ENCODE measurements around the gene FCRLB.
"Not testable (repeated sequence)": the region's sequence is repeated elsewhere in the genome, so short reads cannot be mapped to it uniquely, and the experiment has no call there.

The FCRLB gene

DNA sequence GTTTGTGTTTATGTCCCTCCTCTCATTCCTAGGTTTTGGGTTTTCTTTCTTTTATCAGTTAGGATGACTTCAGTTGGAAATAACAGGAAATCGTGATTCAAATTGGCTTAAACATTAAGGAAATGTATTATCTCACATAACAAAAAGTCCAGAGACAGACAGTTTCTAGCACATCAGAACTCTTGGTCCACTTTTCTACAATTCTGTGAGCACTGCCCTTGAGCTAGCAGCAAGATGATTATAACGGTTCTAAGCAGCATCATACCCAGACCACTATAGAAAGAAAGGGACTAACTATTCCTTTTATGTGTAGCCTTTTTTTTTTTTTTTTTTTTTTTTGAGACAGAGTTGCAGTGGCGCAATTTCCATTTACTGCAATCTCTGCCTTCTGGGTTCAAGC is 39.5 kb upstream of the FCRLB start:
- Histone ChIP-seq H3K9me2 (replicated peaks; ENCODE audit: insufficient read depth, low read length) (no peaks in the 10 kb centered on the region), H3K36me3 (ENCODE audit: low read length) (no peaks in the 10 kb centered on the region), H3K4me3 (ENCODE audit: insufficient read depth, low read length, poor library complexity, severe bottlenecking) (no peak overlapping the region), H3K9ac (ENCODE audit: low read length) (no peak overlapping the region), H2AFZ (ENCODE audit: low read depth, low read length, severe bottlenecking) (no peak overlapping the region), H3K4me2 (ENCODE audit: low read depth, low read length, poor library complexity, severe bottlenecking) (no peak overlapping the region), H4K20me1 (ENCODE audit: low read depth, low read length) (no peaks in the 10 kb centered on the region), H3K27ac (ENCODE audit: low read depth, low read length) (no peak overlapping the region), H3K9me3 (ENCODE audit: insufficient read depth, low read length) (no peaks in the 10 kb centered on the region), H3K79me2 (ENCODE audit: insufficient read depth, low read length) (no peaks in the 10 kb centered on the region), H3F3A (ENCODE audit: insufficient read depth) (no peaks in the 10 kb centered on the region), H3K27me3 (ENCODE audit: low read length) (no peaks in the 10 kb centered on the region)
- TF ChIP-seq EZH2phosphoT487 (conservative IDR thresholded peaks at IDR 0.05; ENCODE audit: low read length): no peak
- TF ChIP-seq, protein P1, sequence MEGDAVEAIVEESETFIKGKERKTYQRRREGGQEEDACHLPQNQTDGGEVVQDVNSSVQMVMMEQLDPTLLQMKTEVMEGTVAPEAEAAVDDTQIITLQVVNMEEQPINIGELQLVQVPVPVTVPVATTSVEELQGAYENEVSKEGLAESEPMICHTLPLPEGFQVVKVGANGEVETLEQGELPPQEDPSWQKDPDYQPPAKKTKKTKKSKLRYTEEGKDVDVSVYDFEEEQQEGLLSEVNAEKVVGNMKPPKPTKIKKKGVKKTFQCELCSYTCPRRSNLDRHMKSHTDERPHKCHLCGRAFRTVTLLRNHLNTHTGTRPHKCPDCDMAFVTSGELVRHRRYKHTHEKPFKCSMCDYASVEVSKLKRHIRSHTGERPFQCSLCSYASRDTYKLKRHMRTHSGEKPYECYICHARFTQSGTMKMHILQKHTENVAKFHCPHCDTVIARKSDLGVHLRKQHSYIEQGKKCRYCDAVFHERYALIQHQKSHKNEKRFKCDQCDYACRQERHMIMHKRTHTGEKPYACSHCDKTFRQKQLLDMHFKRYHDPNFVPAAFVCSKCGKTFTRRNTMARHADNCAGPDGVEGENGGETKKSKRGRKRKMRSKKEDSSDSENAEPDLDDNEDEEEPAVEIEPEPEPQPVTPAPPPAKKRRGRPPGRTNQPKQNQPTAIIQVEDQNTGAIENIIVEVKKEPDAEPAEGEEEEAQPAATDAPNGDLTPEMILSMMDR (IDR thresholded peaks at IDR 0.05; ENCODE audit: insufficient read depth, low read length, poor library complexity, severe bottlenecking): no peak

DNA sequence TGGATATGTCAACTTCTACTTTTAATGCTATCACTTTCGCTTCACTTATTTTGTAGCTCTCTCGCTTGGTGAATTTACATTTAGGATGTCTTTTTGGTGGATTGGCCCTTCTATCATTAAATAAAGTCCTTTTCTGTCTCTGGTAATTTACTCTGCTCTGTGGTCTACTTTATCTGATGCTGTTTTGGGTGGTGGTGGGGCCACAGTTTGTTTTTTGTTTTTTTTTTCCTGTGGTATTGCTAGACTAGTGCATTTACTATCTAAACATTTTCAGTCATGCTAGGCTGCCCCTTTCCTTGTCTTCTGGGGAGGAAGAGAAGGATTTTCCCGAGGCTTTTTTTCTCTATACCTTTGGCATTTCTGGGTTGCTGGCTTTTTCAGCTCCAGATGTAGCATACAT is 32.4 kb upstream of the FCRLB start:
- Histone ChIP-seq H3K4me3 (ENCODE audit: insufficient read depth, low read length, poor library complexity, severe bottlenecking) (no peak overlapping the region), H3F3A (ENCODE audit: insufficient read depth) (no peaks in the 10 kb centered on the region), H3K27ac (ENCODE audit: low read depth, low read length) (no peak overlapping the region), H3K9ac (ENCODE audit: low read length) (no peak overlapping the region), H3K36me3 (ENCODE audit: low read length) (no peaks in the 10 kb centered on the region), H3K27me3 (ENCODE audit: low read length) (no peaks in the 10 kb centered on the region), H3K4me2 (ENCODE audit: low read depth, low read length, poor library complexity, severe bottlenecking) (no peak overlapping the region), H2AFZ (ENCODE audit: low read depth, low read length, severe bottlenecking) (no peak overlapping the region), H3K79me2 (ENCODE audit: insufficient read depth, low read length) (no peaks in the 10 kb centered on the region), H3K9me2 (replicated peaks; ENCODE audit: insufficient read depth, low read length) (no peaks in the 10 kb centered on the region), H4K20me1 (ENCODE audit: low read depth, low read length) (no peaks in the 10 kb centered on the region), H3K9me3 (ENCODE audit: insufficient read depth, low read length) (no peaks in the 10 kb centered on the region)
- no peak for TF ChIP-seq EZH2phosphoT487 (conservative IDR thresholded peaks at IDR 0.05; ENCODE audit: low read length)

DNA sequence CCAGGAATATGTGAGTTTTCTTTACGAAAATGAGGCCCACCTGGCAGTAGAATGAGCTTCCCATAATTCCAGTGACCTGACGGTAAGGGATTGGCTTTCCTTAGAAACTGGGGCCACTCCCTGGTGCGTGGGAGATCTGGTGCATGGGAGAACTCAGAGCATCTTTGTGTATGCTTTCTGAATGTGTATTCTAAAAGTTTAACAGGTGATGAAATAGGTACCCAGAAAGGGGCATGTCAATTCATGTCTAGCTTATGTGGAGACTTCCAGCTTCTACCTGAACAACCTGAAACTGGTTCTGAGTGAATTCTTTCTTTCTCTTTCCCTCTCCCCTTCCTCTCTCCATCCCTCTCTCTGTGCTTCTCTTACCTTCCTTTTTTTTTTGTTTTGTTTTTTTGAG is 29.5 kb upstream of the FCRLB start:
- Histone ChIP-seq H2AFZ (ENCODE audit: low read depth, low read length, severe bottlenecking) (no peak overlapping the region), H3K27me3 (ENCODE audit: low read length) (no peaks in the 10 kb centered on the region), H3K27ac (ENCODE audit: low read depth, low read length) (no peak overlapping the region)

DNA sequence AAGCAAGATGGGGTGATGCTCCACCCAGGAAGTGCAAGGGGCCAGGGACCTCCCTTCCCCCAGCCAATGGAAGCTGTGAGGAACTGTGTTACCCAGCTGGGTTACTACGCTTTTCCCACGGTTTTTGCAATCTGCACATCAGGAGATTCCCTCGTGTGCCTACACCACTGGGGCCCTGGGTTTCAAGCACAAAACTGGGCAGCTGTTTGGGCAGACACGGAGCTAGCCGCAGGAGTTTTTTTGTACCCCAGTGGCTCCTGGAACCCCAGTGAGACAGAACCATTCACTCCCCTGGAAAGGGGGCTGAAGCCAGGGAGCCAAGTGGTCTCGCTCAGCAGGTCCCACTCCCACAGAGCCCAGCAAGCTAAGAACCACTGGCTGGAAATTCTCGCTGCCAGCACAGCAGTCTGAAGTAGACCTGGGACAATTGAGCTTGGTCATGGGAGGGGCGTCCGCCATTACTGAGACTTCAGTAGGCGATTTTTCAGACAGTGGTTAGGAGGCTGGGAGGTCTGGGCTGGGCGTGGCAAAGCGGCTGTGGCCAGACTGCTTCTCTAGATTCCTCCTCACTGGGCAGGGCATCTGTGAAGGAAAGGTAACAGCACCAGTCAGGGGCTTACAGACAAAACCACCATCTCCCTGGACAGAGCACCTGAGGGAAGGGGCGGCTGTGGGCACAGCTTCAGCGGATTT is 28.2 kb upstream of the FCRLB start:
- not testable (repeated sequence) for H3K9ac ChIP-seq (ENCODE audit: low read length); H3K27ac ChIP-seq (ENCODE audit: low read depth, low read length); H3K9me3 ChIP-seq (ENCODE audit: insufficient read depth, low read length); H3F3A ChIP-seq (ENCODE audit: insufficient read depth); H4K20me1 ChIP-seq (ENCODE audit: low read depth, low read length); H3K27me3 ChIP-seq (ENCODE audit: low read length); H3K4me2 ChIP-seq (ENCODE audit: low read depth, low read length, poor library complexity, severe bottlenecking); H2AFZ ChIP-seq (ENCODE audit: low read depth, low read length, severe bottlenecking); H3K9me2 ChIP-seq (replicated peaks; ENCODE audit: insufficient read depth, low read length); H3K4me3 ChIP-seq (ENCODE audit: insufficient read depth, low read length, poor library complexity, severe bottlenecking); H3K36me3 ChIP-seq (ENCODE audit: low read length); H3K79me2 ChIP-seq (ENCODE audit: insufficient read depth, low read length)

More for the DNA sequence above, 29.5 kb upstream of the FCRLB start:
- Histone ChIP-seq H3F3A (ENCODE audit: insufficient read depth) (no peaks in the 10 kb centered on the region), H3K4me2 (ENCODE audit: low read depth, low read length, poor library complexity, severe bottlenecking) (no peak overlapping the region), H3K79me2 (ENCODE audit: insufficient read depth, low read length) (no peaks in the 10 kb centered on the region), H3K4me3 (ENCODE audit: insufficient read depth, low read length, poor library complexity, severe bottlenecking) (no peak overlapping the region), H3K36me3 (ENCODE audit: low read length) (no peaks in the 10 kb centered on the region), H3K9ac (ENCODE audit: low read length) (no peak overlapping the region), H3K9me2 (replicated peaks; ENCODE audit: insufficient read depth, low read length) (no peaks in the 10 kb centered on the region), H3K9me3 (ENCODE audit: insufficient read depth, low read length) (no peaks in the 10 kb centered on the region), H4K20me1 (ENCODE audit: low read depth, low read length) (no peaks in the 10 kb centered on the region)
- TF ChIP-seq, protein P1 (IDR thresholded peaks at IDR 0.05; ENCODE audit: insufficient read depth, low read length, poor library complexity, severe bottlenecking): no peak
- TF ChIP-seq EZH2phosphoT487 (conservative IDR thresholded peaks at IDR 0.05; ENCODE audit: low read length): no peak

DNA sequence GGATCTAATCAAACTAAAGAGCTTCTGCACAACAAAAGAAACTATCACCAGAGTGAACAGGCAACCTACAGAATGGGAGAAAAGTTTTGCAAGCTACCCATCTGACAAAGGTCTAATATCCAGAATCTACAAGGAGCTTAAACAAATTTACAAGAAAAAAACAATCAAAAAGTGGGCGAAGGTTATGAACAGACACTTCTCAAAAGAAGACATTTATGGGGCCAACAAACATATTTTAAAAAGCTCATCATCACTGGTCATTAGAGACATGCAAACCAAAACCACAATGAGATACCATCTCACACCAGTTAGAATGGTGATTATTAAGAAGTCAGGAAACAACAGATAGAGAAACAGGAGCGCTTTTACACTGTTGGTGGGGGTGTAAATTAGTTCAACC is 23.0 kb upstream of the FCRLB start:
- not testable (repeated sequence) for H2AFZ ChIP-seq (ENCODE audit: low read depth, low read length, severe bottlenecking); H3K4me2 ChIP-seq (ENCODE audit: low read depth, low read length, poor library complexity, severe bottlenecking); H3F3A ChIP-seq (ENCODE audit: insufficient read depth); H3K9me3 ChIP-seq (ENCODE audit: insufficient read depth, low read length); H3K79me2 ChIP-seq (ENCODE audit: insufficient read depth, low read length); H3K27me3 ChIP-seq (ENCODE audit: low read length); H3K4me3 ChIP-seq (ENCODE audit: insufficient read depth, low read length, poor library complexity, severe bottlenecking); H3K9ac ChIP-seq (ENCODE audit: low read length); H3K9me2 ChIP-seq (replicated peaks; ENCODE audit: insufficient read depth, low read length); H3K36me3 ChIP-seq (ENCODE audit: low read length); H4K20me1 ChIP-seq (ENCODE audit: low read depth, low read length); H3K27ac ChIP-seq (ENCODE audit: low read depth, low read length)
